Smooth muscle cell (in vitro differentiated cells): Measurements from ENCODE around the gene RIPK4. TPM values are rescaled to one million over a fixed set of nuclear protein-coding genes. Genes with fewer than 3 reads are reported as not detected.

Experiments used
- DNase-seq: peaks from one replicate; lab custom pipeline; 2025; ENCODE audit not compliant: unreplicated experiment; lab: John Stamatoyannopoulos, UW
- H2AFZ ChIP-seq: fragments of 200-600 bp; sonication (generic); 2 replicates; pipeline ENCODE4 v1.6.0; 2016; ENCODE audit warnings: antibody characterized with exemption, low read depth, mild to moderate bottlenecking
- H3F3A ChIP-seq: fragments of 200-600 bp; sonication (generic); 2 replicates; pipeline ENCODE4 v1.6.0; 2017; ENCODE audit warnings: antibody characterized with exemption, low read depth
- H3K27ac ChIP-seq: fragments of 200-600 bp; sonication (generic); 2 replicates; pipeline ENCODE4 v1.5.1; 2016; ENCODE audit warnings: low read depth, mild to moderate bottlenecking
- H3K27me3 ChIP-seq: fragments of 200-600 bp; sonication (generic); 2 replicates; pipeline ENCODE4 v1.6.1; 2016; ENCODE audit warnings: low read depth, mild to moderate bottlenecking
- H3K36me3 ChIP-seq: fragments of 200-600 bp; sonication (generic); 2 replicates; pipeline ENCODE4 v1.5.1; 2016; ENCODE audit warnings: low read depth
- H3K4me1 ChIP-seq: fragments of 200-600 bp; sonication (generic); 2 replicates; pipeline ENCODE4 v1.5.1; 2016; ENCODE audit warnings: low read depth
- H3K4me2 ChIP-seq: fragments of 200-600 bp; sonication (generic); 2 replicates; pipeline ENCODE4 v1.6.0; 2016; ENCODE audit warnings: mild to moderate bottlenecking
- H3K4me3 ChIP-seq: fragments of 200-600 bp; sonication (generic); 2 replicates; pipeline ENCODE4 v1.5.1; 2016; ENCODE audit warnings: mild to moderate bottlenecking
- H3K79me2 ChIP-seq: fragments of 200-600 bp; sonication (generic); 2 replicates; pipeline ENCODE4 v1.6.0; 2016; ENCODE audit warnings: low read depth, mild to moderate bottlenecking
- H3K9ac ChIP-seq: fragments of 200-600 bp; sonication (generic); 2 replicates; pipeline ENCODE4 v1.6.0; 2016; ENCODE audit warnings: low read depth
- H3K9me3 ChIP-seq: fragments of 200-600 bp; sonication (generic); replicated peaks from 2 replicates; pipeline ENCODE4 v1.5.1; 2016; ENCODE audit warnings: low read depth
- H4K20me1 ChIP-seq: fragments of 200-600 bp; sonication (generic); 2 replicates; pipeline ENCODE4 v1.6.0; 2016; ENCODE audit warnings: low read depth
- WGBS: methylation state at CpG from one replicate; pipeline ENCODE4 v1.1.7; 2016; ENCODE audit warnings: low lambda C conversion rate; 5-methylcytosine and 5-hydroxymethylcytosine counted together
- polyA plus RNA-seq: library from polyadenylated mRNA; unstranded; fragments of >200 nt; fragmentation: Nextera tagmentation; extraction: Ambion mirVana; gene quantifications from 2 replicates; pipeline ENCODE4 v1.2.1, GENCODE V29; 2016
- total RNA-seq: library from RNA; depleted of rRNA; stranded (reverse); fragments of >200 nt; gene quantifications from 2 replicates; pipeline ENCODE4 v1.2.3, GENCODE V29; 2014
- TF ChIP-seq, protein P1 (sequence below): fragments of 200-600 bp; sonication (generic); IDR thresholded peaks from 2 replicates; pipeline ENCODE4 v1.5.1; 2017; ENCODE audit warnings: borderline replicate concordance, mild to moderate bottlenecking, antibody characterized with exemption; ENCODE audit not compliant: insufficient read depth, poor library complexity, severe bottlenecking

RIPK4 gene
- total and polyA plus RNA-seq, 2 experiments from 2014 or later: 1.1 to 3.7 TPM

- TF ChIP-seq, protein P1, sequence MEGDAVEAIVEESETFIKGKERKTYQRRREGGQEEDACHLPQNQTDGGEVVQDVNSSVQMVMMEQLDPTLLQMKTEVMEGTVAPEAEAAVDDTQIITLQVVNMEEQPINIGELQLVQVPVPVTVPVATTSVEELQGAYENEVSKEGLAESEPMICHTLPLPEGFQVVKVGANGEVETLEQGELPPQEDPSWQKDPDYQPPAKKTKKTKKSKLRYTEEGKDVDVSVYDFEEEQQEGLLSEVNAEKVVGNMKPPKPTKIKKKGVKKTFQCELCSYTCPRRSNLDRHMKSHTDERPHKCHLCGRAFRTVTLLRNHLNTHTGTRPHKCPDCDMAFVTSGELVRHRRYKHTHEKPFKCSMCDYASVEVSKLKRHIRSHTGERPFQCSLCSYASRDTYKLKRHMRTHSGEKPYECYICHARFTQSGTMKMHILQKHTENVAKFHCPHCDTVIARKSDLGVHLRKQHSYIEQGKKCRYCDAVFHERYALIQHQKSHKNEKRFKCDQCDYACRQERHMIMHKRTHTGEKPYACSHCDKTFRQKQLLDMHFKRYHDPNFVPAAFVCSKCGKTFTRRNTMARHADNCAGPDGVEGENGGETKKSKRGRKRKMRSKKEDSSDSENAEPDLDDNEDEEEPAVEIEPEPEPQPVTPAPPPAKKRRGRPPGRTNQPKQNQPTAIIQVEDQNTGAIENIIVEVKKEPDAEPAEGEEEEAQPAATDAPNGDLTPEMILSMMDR: no peak
- DNase-seq: no peak
These were observed 26.1 kb downstream of the RIPK4 start for GRCh38 chr21:41740604-41741252.

GRCh38 chr21:41739936-41740335 lies 26.9 kb downstream of the RIPK4 start:
- H3K79me2 ChIP-seq: no peaks in the 10 kb centered on the region
- no peaks in the 10 kb centered on the region for H3K4me1 ChIP-seq
- WGBS: 94% methylated on average over 9 of the region's 9 CpGs

More at GRCh38 chr21:41740604-41741252, 26.1 kb downstream of the RIPK4 start:
- Histone ChIP-seq H3K79me2 (no peaks in the 10 kb centered on the region), H2AFZ (no peak overlapping the region), H3K27me3 (no peaks in the 10 kb centered on the region), H3K4me2 (no peak overlapping the region), H3K4me1 (no peaks in the 10 kb centered on the region), H3K4me3 (no peak overlapping the region), H3K9me3 (peaks cover 6% of the 10 kb centered on the region), H3F3A (no peaks in the 10 kb centered on the region), H3K27ac (no peak overlapping the region), H3K36me3 (no peaks in the 10 kb centered on the region), H3K9ac (no peak overlapping the region), H4K20me1 (no peaks in the 10 kb centered on the region)
- WGBS: 96% methylated on average over 41 of the region's 41 CpGs

GRCh38 chr21:41739011-41739410 lies 27.8 kb downstream of the RIPK4 start:
- Histone ChIP-seq H3K4me1 (no peaks in the 10 kb centered on the region), H3K79me2 (no peaks in the 10 kb centered on the region), H3K27ac (no peak overlapping the region), H3K36me3 (no peaks in the 10 kb centered on the region), H4K20me1 (no peaks in the 10 kb centered on the region), H3K9me3 (peaks cover 6% of the 10 kb centered on the region), H3F3A (no peaks in the 10 kb centered on the region), H2AFZ (no peak overlapping the region), H3K27me3 (no peaks in the 10 kb centered on the region), H3K9ac (no peak overlapping the region), H3K4me3 (no peak overlapping the region), H3K4me2 (no peak overlapping the region)
- DNase-seq: no peak
- TF ChIP-seq, protein P1: no peak
- 83% methylated on average over 12 of the region's 12 CpGs for WGBS

More at GRCh38 chr21:41739936-41740335, 26.9 kb downstream of the RIPK4 start:
- Histone ChIP-seq H3K9ac (no peak overlapping the region), H3K9me3 (peaks cover 6% of the 10 kb centered on the region), H3K27me3 (no peaks in the 10 kb centered on the region), H3K27ac (no peak overlapping the region), H4K20me1 (no peaks in the 10 kb centered on the region), H3K4me2 (no peak overlapping the region), H3F3A (no peaks in the 10 kb centered on the region), H3K36me3 (no peaks in the 10 kb centered on the region), H2AFZ (no peak overlapping the region), H3K4me3 (no peak overlapping the region)
- DNase-seq: no peak
- TF ChIP-seq, protein P1: no peak
